ENCODE data around the gene PHKG1.
"Not testable (repeated sequence)": the region's sequence is repeated elsewhere in the genome, so short reads cannot be mapped to it uniquely, and the experiment has no call there.

PHKG1 gene

DNA sequence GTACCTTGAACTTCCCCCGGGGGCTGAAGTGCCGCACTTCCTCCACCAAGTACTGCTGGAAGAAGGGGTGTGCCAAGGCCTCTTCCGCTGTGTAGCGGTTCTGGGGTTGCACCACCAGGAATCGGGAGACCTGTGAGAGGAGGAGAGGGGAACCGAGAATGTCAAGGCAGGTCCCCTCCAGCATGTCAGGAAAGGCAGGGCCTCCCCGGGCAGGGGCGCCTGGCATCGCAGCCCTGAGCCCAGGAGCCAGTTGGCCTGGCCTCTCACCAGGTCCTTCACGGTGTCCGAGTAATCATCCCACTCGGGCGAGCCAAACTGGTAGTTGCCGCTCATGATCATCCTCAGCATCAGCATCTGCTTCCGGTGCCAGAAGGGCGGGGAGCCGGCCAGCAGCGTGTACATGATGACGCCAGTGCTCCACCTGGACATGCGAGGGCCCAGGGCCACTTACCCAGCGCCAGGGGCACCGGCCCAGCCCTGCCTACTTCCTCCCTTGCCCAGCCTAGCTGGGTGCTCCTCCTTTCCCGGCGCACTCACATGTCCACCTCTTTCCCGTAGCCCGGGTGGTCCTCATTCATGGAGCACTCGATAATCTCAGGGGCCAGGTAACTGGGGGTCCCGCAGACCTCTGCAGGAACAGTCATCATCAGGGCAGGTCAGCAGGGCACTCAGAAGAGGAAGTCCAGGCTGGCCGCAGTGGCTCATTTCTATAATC lies 11.0 kb downstream of the PHKG1 start:
- DNase-seq, result no peak

DNA sequence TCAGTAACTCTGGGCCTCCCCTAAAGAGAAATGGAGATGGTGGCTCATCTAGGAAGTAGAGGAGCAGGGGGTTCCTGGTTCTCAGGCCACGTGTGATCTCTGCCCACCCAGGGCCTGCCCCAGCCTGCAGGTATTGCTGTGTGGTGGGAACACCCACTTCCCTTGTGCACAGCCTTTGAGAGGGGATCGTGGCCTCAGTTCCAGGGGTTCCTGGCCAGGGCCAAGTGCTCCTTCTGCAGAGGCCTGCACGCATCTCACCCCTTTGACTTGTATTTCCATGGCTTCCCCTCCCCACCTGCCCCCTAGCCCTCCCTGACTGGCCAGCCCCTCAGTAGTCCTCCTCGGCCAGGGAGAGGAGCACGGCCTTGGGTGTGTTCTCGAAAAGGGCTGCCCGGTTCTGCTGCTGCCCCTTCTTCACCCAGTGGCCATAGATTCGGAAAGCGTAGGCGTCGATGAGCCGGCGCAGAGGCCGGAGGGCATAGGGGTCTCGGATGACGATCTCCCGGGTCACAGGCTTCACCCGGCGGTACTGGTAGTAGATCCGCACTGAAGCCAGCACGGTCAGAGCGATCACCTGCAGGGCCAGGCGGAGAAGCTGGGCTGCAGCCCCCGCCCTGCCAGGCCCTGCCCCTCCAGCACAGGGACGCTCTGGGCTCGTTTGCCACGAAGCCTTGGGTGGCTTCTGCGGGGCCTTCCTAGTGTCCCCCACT lies 11.9 kb downstream of the PHKG1 start:
- not testable (repeated sequence) for DNase-seq

DNA sequence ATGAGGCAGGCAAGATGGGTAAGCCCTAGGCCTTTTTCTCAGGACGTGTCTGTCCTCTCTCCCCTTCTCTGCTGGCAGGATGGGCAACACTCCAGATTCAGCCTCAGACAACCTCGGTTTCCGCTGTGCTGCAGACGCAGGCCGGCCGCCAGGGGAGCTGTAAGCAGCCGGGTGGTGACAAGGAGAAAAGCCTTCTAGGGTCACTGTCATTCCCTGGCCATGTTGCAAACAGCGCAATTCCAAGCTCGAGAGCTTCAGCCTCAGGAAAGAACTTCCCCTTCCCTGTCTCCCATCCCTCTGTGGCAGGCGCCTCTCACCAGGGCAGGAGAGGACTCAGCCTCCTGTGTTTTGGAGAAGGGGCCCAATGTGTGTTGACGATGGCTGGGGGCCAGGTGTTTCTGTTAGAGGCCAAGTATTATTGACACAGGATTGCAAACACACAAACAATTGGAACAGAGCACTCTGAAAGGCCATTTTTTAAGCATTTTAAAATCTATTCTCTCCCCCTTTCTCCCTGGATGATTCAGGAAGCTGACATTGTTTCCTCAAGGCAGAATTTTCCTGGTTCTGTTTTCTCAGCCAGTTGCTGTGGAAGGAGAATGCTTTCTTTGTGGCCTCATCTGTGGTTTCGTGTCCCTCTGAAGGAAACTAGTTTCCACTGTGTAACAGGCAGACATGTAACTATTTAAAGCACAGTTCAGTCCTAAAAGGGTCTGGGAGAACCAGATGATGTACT lies 13.1 kb downstream of the PHKG1 start:
- no peak for DNase-seq

DNA sequence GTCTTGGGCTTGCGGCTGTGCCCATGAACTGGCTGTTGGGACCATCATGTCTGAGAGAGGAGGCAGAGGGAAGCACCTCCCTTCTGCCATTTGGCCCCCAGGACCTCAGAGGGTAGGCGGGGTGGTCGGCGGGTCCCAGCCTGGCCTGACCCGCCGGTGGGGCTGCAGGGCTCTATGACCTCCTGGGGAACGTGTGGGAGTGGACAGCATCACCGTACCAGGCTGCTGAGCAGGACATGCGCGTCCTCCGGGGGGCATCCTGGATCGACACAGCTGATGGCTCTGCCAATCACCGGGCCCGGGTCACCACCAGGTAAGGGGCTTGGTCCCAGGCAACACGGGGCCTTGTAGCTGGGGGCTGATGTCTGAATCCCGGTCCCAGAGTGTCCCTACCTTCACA lies 14.6 kb downstream of the PHKG1 start:
- DNase-seq, result no peak

DNA sequence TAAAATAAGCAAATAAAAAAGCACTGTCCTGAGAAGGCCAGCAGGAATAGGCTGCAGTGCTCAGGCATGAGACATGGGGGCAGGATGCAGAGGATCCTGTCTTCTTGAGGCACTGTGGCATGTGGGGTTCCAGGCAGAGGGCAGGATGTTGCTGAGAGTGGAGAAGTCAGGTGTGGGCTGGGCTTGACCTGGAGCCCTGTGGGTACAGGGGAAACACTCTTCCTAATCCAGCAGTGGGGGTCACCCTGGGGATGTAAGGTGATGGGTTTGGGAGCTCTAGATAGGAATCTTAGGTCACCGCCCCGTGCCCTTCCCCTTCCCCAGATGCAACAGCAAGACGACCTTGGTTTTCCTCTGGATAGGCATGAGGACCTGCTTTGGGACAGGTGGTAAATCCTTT lies 15.1 kb downstream of the PHKG1 start:
- DNase-seq, result no peak

DNA sequence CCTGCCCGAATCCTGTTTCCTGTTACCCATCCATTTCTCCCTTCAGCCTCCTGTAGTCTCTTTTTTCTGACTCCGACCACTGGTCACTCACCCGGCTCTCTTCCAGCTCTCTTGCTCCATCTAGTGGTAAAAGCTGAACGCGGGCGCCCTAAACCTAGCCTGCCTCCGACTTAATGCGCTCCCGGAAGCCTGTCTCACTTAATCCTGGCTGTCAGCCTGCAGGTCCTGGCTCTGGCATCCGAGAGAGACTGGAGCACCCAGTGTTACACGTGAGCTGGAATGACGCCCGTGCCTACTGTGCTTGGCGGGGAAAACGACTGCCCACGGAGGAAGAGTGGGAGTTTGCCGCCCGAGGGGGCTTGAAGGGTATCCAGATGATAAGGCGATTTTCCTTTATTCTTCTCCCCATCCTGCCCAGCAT lies 18.4 kb downstream of the PHKG1 start:
- DNase-seq, result peak; percentile 76

DNA sequence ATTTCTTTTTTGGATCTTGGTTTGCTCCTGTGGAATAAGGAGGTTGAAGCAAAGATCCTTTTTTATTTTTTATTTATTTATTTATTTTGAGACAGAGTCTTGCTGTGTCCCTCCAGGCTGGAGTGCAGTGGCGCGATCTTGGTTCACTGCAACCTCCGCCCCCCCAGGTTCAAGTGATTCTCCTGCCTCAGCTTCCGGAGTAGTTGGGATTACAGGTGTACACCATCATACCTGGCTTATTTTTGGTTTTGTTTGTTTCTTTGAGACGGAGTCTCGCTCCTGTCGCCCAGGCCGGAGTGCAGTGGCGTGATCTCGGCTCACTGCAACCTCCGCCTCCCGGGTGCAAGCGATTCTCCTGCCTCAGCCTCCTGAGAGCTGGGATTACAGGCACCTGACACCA lies 26.4 kb downstream of the PHKG1 start:
- DNase-seq, result not testable (repeated sequence)

DNA sequence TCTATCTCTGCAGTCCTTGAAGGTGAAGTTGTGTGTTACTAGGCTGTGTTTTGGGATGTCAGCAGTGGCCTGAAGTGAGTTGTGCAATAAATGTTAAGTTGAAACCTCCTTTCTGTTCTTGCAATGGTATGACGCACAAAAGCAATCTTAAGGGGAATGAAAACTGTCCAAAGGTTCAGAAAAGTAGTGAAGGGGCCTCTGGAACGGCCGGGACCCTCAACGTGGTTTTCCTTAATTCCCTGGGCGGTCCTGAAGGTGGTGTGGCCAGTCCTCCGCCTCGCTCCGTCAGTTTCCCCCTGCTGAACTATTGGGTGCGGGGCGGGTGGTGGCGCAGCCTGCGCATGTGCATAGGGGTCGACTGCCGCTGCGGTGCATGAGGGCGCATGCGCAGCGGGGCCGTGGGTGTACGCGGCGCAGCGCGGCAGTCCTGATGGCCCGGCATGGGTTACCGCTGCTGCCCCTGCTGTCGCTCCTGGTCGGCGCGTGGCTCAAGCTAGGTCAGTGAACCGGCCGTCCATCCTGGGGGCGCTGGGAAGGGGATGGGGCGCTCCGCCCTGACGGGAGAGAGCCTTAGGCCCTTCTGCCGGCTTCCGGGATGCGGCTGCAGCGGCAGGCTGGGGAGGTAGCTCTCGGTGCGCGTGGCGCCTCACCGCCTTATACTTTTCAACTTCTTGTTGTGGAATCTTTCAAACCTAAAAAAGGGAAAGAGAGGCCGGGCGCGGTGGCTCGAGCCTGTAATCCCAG lies 28.7 kb downstream of the PHKG1 start, which contains the start of gene SUMF2:
Gene SUMF2, plus strand, starts transcription at position 405 of the 744 bp plus-strand sequence. Its CDS starts 26 bp downstream, at position 431.
- DNase-seq, result peak; percentile 89

DNA sequence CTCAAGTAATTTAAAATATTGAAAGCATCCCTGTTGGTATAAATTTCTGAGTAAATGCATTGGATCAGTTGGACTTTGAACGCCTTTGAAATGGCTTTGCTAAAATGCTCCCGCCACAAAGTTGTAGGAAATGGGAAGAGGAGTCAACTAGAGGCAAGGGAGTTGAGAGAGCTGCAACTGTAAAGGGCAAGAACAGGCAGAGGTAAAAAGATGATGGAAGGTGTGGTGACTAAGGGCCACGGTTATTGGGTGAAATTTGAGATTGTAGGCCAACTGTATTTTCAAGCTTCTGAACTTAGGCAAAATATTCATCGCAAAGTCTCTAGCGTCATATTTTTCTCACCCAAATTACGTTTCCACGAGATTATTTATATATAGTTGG lies 29.3 kb downstream of the PHKG1 start:
- no peak for DNase-seq

DNA sequence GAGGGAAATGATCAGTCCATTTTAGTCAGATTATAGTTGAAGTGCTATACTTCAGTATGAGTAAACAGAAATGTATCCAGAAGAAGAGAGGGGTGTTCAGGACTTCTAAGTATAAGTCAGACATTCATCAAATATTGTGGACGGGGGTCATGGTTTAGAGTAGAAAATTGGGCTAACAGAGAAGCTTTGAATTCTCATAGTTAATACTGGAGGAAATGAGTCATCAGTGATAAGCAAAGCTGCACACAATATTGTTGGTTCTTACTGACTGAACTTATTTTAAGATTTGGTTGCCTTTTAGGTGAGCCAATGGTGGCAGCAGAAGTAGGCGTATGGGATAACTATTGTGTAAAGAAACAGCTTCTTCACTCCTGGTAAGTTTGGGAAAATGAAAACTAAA lies 30.4 kb downstream of the PHKG1 start:
- no peak for DNase-seq

DNA sequence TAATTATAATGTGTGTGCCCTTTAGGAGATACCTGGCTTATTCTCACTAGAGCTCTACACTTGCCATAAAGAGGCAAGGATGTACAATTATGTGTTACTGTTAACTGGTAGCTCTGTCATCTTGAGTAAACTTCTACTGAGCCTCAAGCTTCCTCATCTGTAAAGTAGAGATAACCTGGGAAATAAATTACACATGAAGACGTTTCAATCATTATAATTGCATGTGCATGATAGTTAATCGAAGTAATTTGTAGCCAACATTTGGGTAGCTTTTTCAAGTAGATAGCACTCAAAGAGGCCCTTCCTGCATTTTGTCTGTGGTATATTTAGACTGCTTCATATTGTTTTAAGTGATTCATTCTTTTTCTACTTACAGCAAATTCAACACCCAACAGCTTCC lies 38.8 kb downstream of the PHKG1 start:
- DNase-seq, result no peak

DNA sequence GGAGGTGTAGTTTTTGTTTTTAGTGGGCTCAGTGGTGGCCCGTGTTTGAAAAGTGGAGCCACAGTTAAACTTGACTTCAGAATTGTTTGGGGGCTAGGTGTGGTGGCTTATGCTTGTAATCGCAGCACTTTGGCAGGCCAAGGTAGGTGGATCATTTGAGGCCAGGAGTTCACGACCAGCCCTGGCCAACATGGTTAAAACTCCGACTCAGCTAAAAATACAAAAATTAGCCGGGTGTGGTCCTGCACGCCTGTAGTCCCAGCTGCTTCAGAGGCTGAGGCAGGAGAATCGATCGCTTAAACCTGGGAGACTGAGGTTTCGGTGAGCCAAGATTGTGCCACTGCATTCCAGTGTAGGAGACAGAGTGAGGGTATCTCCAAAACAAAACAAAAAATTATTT lies 39.4 kb downstream of the PHKG1 start:
- DNase-seq, result no peak

DNA sequence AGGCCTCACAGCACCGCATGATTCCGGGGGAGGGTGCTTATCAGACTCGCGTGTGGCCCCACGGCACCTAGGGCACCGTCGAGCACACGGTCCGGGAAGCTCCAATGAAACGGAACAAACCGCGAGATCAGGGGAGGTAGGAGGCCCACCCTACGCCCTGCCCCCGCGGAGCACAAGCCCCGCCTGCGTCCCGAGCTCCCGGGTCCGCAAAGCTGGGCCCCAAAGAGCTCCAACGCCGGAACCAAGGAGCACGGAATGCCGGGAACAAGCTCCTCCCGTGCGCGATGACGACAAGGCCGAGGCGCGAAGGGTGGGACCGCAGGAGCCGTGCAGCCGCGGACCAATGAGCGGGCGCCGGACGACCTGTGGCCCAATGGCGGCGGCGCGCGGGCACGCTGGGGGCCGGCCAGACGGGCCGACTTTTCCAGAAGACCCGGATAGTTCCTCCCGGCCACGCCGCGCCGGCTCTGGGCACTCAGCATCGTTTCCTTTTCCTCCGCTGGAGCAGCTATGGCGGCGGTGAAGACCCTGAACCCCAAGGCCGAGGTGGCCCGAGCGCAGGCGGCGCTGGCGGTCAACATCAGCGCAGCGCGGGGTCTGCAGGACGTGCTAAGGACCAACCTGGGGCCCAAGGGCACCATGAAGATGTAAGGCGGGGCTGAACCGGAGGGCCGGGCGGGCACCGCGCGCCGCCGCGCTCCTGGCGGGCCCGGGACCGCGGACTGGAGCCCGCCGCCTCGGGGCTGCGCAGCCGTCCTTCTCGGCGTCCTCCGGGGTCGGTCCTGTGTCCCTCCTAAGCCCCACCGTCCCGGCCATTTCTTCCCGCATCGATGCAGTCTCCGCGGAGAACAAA lies 41.2 kb downstream of the PHKG1 start, which contains the start of the genes CCT6A and PSPH:
Gene CCT6A, plus strand, starts transcription at position 427 of the 853 bp plus-strand sequence. Its CDS starts 84 bp downstream, at position 511.
Gene PSPH, minus strand, starts transcription at position 106 of the 853 bp plus-strand sequence. CDS start 30,232 bp downstream, outside the sequence.
- DNase-seq, result peak; percentile 88

DNA sequence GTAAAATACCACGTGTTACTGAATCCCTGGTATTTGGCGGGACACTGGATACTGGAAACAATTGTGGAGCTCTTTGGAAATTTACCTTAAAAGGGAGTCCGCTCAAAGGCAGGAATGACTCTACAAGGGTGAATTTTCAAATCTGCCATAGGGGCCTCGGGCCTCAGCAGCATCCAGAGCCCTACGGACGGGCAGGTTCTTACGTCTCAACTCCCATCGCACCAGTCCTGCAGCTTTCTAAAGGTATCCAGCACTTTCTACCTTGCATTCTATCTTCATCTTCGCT lies 41.8 kb downstream of the PHKG1 start:
- no peak for DNase-seq

DNA sequence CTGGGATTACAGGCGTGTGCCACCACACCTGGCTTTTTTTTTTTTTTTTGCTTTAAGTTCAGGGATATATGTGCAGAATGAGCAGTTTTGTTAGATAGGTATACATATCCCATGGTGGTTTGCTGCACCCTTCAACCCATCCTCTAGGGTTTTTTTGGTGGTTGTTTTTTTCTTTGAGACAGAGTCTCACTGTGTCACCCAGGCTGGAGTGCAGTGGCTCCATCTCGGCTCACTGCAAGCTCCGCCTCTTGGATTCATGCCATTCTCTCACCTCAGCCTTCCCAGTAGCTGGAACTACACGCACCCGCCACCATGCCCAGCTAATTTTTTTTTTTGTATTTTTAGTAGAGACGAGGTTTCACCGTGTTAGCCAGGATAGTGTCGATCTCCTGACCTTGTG lies 44.0 kb downstream of the PHKG1 start:
- not testable (repeated sequence) for DNase-seq

DNA sequence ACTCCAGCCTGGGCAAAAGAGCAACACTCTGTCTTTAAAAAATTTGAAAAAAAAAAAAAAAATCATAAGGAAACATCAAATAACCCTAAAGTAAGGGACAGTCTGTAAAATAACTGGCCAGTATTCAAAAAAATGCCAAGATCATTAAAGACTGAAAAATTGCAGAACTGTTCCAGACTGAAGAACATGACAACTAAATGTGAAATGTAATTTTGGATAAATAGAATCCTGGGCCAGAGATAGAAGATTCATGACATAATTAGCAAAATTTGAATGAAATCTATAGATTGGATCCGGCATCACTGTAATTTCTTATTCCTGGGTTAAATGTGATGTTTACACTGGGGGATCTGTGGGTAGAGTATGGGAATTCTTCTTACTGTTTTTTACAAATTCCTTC lies 44.5 kb downstream of the PHKG1 start:
- no peak for DNase-seq

DNA sequence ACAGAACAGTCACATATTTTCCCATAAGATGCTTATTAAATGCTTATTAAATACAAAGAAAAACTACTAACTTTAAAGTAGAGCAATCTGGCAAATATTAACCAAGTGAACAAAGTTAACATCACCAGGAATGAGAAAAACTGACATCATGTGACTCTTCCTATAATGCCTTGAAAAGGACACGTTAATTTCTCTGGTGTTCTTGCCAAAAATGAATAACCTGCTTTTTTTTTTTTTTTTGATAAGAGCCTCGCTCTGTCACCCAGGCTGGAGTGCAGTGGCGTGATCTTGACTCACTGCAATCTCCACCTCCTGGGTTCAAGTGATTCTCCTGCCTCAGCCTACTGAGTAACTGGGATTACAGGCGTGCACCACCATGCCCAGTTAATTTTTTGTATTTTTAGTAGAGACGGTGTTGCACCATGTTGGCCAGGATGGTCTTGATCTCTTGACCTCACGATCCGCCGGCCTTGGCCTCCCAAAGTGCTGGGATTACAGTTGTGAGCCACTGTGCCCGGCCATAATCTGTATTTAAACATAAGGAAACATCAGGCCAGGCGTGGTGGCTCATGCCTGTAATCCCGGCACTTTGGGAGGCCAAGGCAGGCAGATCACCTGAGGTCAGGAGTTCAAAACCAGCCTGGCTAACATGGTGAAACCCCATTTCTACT lies 45.2 kb downstream of the PHKG1 start:
- DNase-seq, result not testable (repeated sequence)

DNA sequence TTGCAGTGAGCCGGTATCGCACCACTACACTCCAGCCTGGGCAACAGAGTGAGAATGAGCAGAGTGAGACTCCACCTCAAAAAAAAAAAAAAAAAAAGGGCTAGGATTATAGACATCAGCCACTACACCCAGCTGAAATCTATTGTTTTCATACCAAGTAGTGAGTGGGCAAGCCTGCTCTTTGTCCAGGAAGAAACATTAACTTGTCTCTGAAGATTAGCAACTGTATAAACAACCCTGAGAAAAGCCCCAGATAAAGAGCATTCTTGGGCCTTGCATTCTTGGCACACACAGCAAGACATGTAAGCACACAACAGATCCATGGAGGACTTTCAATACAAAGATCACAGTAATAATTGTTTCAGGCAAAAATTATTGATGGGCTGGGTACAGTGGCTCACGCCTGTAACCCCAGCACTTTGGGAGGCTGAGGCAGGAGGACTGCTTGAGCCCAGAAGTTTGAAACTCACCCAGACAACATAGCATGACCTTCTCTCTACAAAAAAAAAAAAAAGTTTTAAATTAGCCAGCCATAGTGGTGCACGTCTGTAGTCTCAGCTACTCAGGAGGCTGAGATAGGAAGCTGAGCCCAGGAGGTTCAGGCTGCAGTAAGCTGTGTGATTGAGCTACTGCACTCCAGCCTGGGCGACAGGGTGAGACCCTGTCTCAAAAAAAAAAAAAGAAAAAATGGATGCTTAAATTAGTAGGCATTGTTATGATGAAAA lies 45.9 kb downstream of the PHKG1 start:
- DNase-seq, result no peak

DNA sequence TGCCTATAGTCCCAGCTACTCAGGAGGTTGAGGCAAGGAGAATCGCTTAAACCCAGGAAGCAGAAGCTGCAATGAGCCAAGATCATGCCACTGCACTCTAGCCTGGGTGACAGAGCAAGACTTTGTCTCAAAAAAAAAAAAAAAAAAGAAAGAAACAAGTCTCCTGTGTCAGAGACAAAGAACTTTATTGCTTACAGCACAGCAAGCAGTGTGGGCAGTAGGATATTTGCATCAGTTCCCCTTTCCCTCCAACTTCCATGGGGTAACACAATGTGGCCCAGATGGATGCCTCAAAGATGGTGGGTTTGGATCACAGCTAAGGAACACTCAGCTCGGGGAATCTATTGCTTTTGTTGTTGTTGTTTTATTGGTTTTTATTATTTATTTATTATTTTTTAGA lies 47.0 kb downstream of the PHKG1 start:
- not testable (repeated sequence) for DNase-seq

DNA sequence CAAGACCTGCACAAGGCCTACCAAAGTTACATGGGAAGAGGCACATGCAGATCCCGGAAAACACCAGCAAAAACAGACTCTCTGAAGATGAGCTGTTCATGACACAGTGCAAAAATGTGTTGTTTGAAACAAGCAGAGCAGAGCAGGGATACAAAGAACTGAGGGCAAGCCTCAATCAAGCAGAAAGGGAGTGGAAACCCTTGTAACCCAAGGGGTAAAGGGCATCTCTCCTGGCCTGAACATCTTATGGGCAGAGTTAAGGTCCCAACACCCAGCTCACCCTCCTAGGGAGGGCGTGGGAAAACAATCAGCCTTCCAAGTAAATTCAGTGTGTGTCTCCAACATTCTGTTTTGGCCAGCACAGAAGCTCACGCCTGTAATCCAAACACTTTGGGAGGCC lies 52.0 kb downstream of the PHKG1 start:
- DNase-seq, result no peak
